Calu3 (cell line): ENCODE results near the gene NAALADL2. TPM values are rescaled to one million over a fixed set of nuclear protein-coding genes. Genes with fewer than 3 reads are reported as not detected.
"Not testable (repeated sequence)": the region's sequence is repeated elsewhere in the genome, so short reads cannot be mapped to it uniquely, and the experiment has no call there.

Source experiments
- BruUV-seq: library from RNA; stranded (reverse); fragments of 400-500 nt; replicated peaks from 2 replicates; lab custom pipeline; 2021; lab: Mats Ljungman, UMichigan
- CTCF ChIA-PET: fragments of 300-600 bp; sonication (Branson Sonifier 250); formaldehyde crosslinking; loops from one replicate; lab custom pipeline; 2022; ENCODE audit warnings: antibody characterized with exemption; lab: Charles Lee
- DNase-seq: peaks from one replicate; pipeline ENCODE4 v3.0.0; 2022
- H3K27ac Mint-ChIP-seq: one replicate; pipeline ENCODE4 v1.8.0; 2022; ENCODE audit warnings: mixed read lengths; ENCODE audit not compliant: unreplicated experiment
- H3K27me3 Mint-ChIP-seq: one replicate; pipeline ENCODE4 v1.8.0; 2022; ENCODE audit warnings: mixed read lengths; ENCODE audit not compliant: unreplicated experiment
- H3K36me3 Mint-ChIP-seq: one replicate; pipeline ENCODE4 v1.8.0; 2022; ENCODE audit warnings: mild to moderate bottlenecking, moderate library complexity, mixed read lengths; ENCODE audit not compliant: insufficient read depth, unreplicated experiment
- H3K4me1 Mint-ChIP-seq: one replicate; pipeline ENCODE4 v1.8.0; 2022; ENCODE audit warnings: mild to moderate bottlenecking, low read depth, mixed read lengths; ENCODE audit not compliant: unreplicated experiment
- H3K4me3 Mint-ChIP-seq: one replicate; pipeline ENCODE4 v1.8.0; 2022; ENCODE audit warnings: mild to moderate bottlenecking, low read depth, moderate library complexity, mixed read lengths; ENCODE audit not compliant: unreplicated experiment
- H3K9me3 Mint-ChIP-seq: one replicate; pipeline ENCODE4 v1.8.0; 2022; ENCODE audit warnings: low read depth, mixed read lengths; ENCODE audit not compliant: unreplicated experiment
- intact Hi-C: fragments of 100-400 bp; cut with micrococcal nuclease; formaldehyde crosslinking; loops from one replicate; pipeline ENCODE4 v1.10.0; 2022; ENCODE audit not compliant: unreplicated experiment
- total RNA-seq: library from RNA; stranded (reverse); gene quantifications from 2 replicates; pipeline ENCODE4 v1.2.3, GENCODE V29; 2022
- TF ChIP-seq, protein P1 (sequence below): fragments of 200-600 bp; IDR thresholded peaks from one replicate; pipeline ENCODE4 v1.8.0; 2022; ENCODE audit warnings: antibody characterized with exemption; ENCODE audit not compliant: unreplicated experiment

The NAALADL2 gene
- total RNA-seq, 1 experiment from 2014 or later, result 36.9 TPM

DNA sequence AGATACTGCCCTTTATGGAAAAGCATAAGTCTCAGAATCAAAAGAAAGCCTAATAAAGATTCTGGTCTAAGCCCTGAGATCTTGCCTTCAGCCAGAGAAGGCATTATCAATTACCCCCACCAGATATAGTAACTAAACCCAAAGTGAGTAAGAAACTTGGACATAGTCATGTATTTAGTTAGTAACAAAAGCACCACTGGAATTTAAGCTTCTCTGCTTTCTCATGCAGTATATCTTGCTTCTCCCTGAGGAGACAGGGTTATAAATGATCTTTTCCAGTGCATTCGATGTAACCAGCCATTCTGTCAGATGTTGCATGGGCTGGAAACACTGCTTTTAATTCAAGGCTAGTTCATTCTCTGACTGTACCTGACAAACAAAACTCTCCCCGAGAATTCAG, 946.7 kb downstream of the NAALADL2 start:
- CTCF ChIA-PET, result interaction anchor here (0.7 kb wide), 2 partner anchors 18 to 770 kb away, joined by 3 to 4 read pairs; no protein-coding TSS in a partner anchor
- intact Hi-C loops, result no loop called here
- Mint-ChIP-seq H3K4me3 (no peak overlapping the region), H3K4me1 (no peaks in the 10 kb centered on the region), H3K27me3 (no peaks in the 10 kb centered on the region), H3K36me3 (no peaks in the 10 kb centered on the region), H3K9me3 (no peaks in the 10 kb centered on the region), H3K27ac (no peak overlapping the region)
- no peak for DNase-seq
- TF ChIP-seq, protein P1, sequence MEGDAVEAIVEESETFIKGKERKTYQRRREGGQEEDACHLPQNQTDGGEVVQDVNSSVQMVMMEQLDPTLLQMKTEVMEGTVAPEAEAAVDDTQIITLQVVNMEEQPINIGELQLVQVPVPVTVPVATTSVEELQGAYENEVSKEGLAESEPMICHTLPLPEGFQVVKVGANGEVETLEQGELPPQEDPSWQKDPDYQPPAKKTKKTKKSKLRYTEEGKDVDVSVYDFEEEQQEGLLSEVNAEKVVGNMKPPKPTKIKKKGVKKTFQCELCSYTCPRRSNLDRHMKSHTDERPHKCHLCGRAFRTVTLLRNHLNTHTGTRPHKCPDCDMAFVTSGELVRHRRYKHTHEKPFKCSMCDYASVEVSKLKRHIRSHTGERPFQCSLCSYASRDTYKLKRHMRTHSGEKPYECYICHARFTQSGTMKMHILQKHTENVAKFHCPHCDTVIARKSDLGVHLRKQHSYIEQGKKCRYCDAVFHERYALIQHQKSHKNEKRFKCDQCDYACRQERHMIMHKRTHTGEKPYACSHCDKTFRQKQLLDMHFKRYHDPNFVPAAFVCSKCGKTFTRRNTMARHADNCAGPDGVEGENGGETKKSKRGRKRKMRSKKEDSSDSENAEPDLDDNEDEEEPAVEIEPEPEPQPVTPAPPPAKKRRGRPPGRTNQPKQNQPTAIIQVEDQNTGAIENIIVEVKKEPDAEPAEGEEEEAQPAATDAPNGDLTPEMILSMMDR, result no peak
- no TSS peak for BruUV-seq

DNA sequence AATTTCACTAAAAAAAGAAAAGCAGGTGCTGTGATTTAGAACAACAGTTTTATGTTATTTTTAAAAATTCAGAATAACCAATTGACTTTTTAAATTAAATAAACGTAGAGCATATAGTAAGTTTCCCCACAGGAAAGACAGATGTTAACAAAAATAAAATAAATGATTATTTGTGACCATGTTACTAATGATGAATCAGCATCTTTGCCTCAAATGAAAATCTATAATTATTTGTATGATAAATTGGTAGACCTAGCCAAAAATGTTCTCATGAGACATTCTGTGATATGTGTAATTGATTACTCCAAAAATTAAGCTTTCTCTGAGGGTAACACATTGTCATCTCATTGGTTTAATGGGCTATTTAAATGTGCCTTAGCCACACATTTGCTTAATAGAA, 948.0 kb downstream of the NAALADL2 start:
- no peak overlapping the region for H3K27ac Mint-ChIP-seq
- BruUV-seq, result no TSS peak
- intact Hi-C loops, result no loop called here
- DNase-seq, result no peak
- TF ChIP-seq, protein P1, result no peak
- H3K27me3 Mint-ChIP-seq, result no peaks in the 10 kb centered on the region
- H3K36me3 Mint-ChIP-seq, result no peaks in the 10 kb centered on the region
- H3K4me1 Mint-ChIP-seq, result no peaks in the 10 kb centered on the region
- no peak overlapping the region for H3K4me3 Mint-ChIP-seq
- no peaks in the 10 kb centered on the region for H3K9me3 Mint-ChIP-seq
- CTCF ChIA-PET, result no interaction called here

DNA sequence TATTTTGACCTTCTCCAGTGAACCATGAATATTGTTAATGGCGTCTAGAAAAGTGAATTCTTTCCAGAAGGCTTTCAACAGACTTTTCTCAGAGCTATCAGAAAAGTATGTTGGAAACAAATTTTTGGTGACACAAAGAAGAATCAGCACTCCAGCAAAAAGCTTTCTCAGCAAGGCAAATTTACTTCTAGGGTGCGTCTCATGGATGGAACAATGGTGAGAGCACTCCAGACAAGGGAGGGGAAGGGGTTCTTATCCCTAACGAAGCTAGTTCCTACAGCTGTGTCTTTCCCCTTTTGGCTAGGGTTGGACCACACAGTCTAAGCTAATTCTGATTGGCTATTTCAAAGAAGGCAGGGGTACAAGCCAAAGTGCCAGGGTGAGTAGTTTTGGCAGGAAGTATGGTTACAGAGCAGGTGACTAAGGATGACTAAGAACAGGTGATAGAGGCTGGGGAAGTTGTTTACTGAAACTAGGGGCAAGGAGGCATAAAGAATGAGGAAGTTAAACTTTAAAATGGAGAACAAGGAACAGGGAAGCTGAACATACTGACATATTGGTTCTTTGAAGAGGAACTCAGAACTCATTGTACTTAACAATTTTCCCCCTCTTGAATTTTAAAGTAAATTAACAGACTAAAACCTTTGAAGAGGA, 959.8 kb downstream of the NAALADL2 start:
- peak; percentile 27 for DNase-seq
- H3K27ac Mint-ChIP-seq, result peak overlapping the region; percentile 74
- BruUV-seq, result no TSS peak

DNA sequence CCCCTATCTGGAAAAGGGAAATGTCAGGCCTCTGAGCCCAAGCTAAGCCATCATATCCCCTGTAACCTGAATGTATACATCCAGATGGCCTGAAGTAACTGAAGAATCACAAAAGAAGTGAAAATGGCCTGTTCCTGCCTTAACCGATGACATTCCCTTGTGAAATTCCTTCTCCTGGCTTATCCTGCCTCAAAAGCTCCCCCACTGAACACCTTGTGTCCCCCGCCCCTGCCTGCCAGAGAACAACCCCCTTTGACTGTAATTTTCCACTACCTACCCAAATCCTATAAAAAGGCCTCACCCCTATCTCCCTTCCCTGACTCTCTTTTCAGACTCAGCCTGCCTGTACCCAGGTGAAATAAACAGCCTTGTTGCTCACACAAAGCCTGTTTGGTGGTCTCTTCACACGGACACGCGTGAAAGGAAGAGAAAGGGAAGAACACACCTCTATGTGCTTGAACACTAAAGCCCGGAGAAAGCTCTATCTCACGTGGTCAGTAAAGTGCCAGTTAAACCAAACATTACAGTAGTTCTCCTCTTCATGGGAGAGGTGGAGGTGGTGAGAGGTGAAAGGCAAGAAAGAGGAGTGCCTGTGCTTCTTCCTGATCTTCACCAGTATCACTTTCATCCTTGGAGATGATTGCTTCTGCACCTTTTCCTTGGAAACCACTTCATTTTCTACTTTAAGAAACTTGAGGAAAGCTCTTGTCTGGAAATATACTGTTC, 963.8 kb downstream of the NAALADL2 start:
- H3K4me3 Mint-ChIP-seq, CTCF ChIA-PET, DNase-seq, H3K36me3 Mint-ChIP-seq, BruUV-seq, H3K27me3 Mint-ChIP-seq, intact Hi-C loops, H3K27ac Mint-ChIP-seq: not testable (repeated sequence)
- H3K9me3 Mint-ChIP-seq, result peaks cover 18% of the 10 kb centered on the region
- peaks cover 21% of the 10 kb centered on the region for H3K4me1 Mint-ChIP-seq

More for the DNA sequence above, 959.8 kb downstream of the NAALADL2 start:
- TF ChIP-seq, protein P1, result no peak
- Mint-ChIP-seq H3K4me3 (no peak overlapping the region), H3K9me3 (peaks cover 22% of the 10 kb centered on the region), H3K4me1 (peaks cover 21% of the 10 kb centered on the region), H3K27me3 (no peaks in the 10 kb centered on the region), H3K36me3 (no peaks in the 10 kb centered on the region)
- CTCF ChIA-PET, result no interaction called here
- intact Hi-C loops, result no loop called here

DNA sequence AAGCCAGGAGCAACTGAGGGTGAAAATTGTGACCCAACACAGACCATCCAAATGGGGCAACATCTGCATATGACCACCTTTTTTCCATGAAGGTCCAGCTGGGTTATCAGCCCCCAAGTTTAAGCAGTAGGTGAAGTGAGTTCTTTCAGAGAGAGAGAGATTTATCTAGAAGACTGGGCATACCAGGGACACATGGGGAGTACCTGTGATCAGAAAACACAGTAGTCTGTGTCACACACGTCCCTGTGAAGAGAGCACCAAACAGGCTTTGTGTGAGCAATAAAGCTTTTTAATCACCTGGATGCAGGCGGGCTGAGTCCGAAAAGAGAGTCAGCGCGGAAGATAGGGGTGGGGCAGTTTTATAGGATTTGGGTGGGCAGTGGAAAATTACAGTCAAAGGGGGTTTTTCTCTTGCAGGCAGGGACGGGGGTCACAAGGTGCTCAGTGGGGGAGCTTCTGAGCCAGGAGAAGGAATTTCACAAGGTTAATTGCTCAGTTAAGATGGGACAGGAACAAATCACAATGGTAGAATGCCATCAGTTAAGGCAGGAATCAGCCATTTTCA, 966.0 kb downstream of the NAALADL2 start:
- H3K27me3 Mint-ChIP-seq, intact Hi-C loops, BruUV-seq, H3K4me3 Mint-ChIP-seq, CTCF ChIA-PET, H3K27ac Mint-ChIP-seq, DNase-seq, H3K36me3 Mint-ChIP-seq, H3K9me3 Mint-ChIP-seq: not testable (repeated sequence)
- peaks cover 12% of the 10 kb centered on the region for H3K4me1 Mint-ChIP-seq
